SU-DHL-6 (cell line): ENCODE measurements around the gene CNKSR3.

Source experiments
- EZH2phosphoT487 ChIP-seq: fragments of 200-600 bp; sonication (generic), shearing (Covaris generic); conservative IDR thresholded peaks from 2 replicates; pipeline ENCODE4 v1.6.1; 2018; ENCODE audit warnings: mild to moderate bottlenecking, antibody characterized with exemption, low read length, moderate library complexity, mixed read lengths
- TF ChIP-seq, protein P1 (sequence below): fragments of 200-600 bp; sonication (generic); IDR thresholded peaks from one replicate; pipeline ENCODE4 v1.5.1; 2017; ENCODE audit warnings: antibody characterized with exemption, mild to moderate bottlenecking, low read length, moderate library complexity; ENCODE audit not compliant: insufficient read depth, poor library complexity, severe bottlenecking

GRCh38 chr6:154386848-154387717, 123.4 kb downstream of the CNKSR3 start:
- TF ChIP-seq, protein P1, sequence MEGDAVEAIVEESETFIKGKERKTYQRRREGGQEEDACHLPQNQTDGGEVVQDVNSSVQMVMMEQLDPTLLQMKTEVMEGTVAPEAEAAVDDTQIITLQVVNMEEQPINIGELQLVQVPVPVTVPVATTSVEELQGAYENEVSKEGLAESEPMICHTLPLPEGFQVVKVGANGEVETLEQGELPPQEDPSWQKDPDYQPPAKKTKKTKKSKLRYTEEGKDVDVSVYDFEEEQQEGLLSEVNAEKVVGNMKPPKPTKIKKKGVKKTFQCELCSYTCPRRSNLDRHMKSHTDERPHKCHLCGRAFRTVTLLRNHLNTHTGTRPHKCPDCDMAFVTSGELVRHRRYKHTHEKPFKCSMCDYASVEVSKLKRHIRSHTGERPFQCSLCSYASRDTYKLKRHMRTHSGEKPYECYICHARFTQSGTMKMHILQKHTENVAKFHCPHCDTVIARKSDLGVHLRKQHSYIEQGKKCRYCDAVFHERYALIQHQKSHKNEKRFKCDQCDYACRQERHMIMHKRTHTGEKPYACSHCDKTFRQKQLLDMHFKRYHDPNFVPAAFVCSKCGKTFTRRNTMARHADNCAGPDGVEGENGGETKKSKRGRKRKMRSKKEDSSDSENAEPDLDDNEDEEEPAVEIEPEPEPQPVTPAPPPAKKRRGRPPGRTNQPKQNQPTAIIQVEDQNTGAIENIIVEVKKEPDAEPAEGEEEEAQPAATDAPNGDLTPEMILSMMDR, result no peak
- TF ChIP-seq EZH2phosphoT487, result no peak
